Gastroesophageal sphincter (tissue), 4 donors: ENCODE results near the gene PTCH1. TPM values are rescaled to one million over a fixed set of nuclear protein-coding genes. Genes with fewer than 3 reads are reported as not detected.

Experiments
- ATAC-seq: fragments of 150-250 bp; one replicate; pipeline ENCODE4 v1.9.1; 2016; ENCODE audit warnings: mild to moderate bottlenecking, moderate library complexity
- H3K27ac ChIP-seq, 4 donors: fragments of 200-600 bp; sonication (generic) in 3 of 4; 1 replicate in 3 of 4; 2 replicates in 1 of 4; pipeline ENCODE4 v1.5.1; 2016 to 2019
- H3K27me3 ChIP-seq: fragments of 200-600 bp; sonication (generic); one replicate; pipeline ENCODE4 v1.5.1; 2019
- H3K36me3 ChIP-seq, 2 donors: fragments of 200-600 bp; sonication (generic); one replicate each; pipeline ENCODE4 v1.5.1; 2019; ENCODE audit warnings: control low read depth in 1 of 2
- H3K4me1 ChIP-seq, 3 donors: fragments of 200-600 bp; sonication (generic); 1 replicate in 2 of 3; 2 replicates in 1 of 3; pipeline ENCODE4 v1.5.1; 2016 to 2019; ENCODE audit warnings: control low read depth in 2 of 3
- H3K4me3 ChIP-seq, 2 donors: fragments of 200-600 bp; sonication (generic); one replicate each; pipeline ENCODE4 v1.5.1; 2019; ENCODE audit warnings: mild to moderate bottlenecking in 1 of 2, moderate library complexity in 1 of 2
- H3K9me3 ChIP-seq, 3 donors: fragments of 200-600 bp; sonication (generic); one replicate each; pipeline ENCODE4 v1.5.1; 2017 to 2019; ENCODE audit warnings: control low read depth in 2 of 3
- EP300 ChIP-seq: sonication (generic); formaldehyde crosslinking; IDR thresholded peaks from one replicate; pipeline ENCODE4 v1.6.1; 2017; ENCODE audit warnings: antibody characterized with exemption, mild to moderate bottlenecking
- POLR2A ChIP-seq, 2 donors: fragments of 450-650 bp; IDR thresholded peaks; one replicate each; pipeline ENCODE4 v1.6.1; 2017; ENCODE audit warnings: antibody characterized with exemption in 2 of 2, mild to moderate bottlenecking in 2 of 2, moderate library complexity in 1 of 2
- POLR2AphosphoS5 ChIP-seq: sonication (generic); formaldehyde crosslinking; IDR thresholded peaks from one replicate; pipeline ENCODE4 v1.6.1; 2017; ENCODE audit warnings: antibody characterized with exemption
- WGBS, 2 donors: methylation state at CpG; one replicate each; pipeline ENCODE4 v1.1.5; 2018; ENCODE audit warnings: low coverage in 1 of 2; 5-methylcytosine and 5-hydroxymethylcytosine counted together
- total RNA-seq, 4 donors: library from RNA; depleted of rRNA; stranded (reverse); fragments of >200 nt; gene quantifications; one replicate each; pipeline ENCODE4 v1.1.0, GENCODE V29; 2016
- TF ChIP-seq, protein P1 (sequence below), 4 experiments: fragments of 200-600 bp in 2 of 4; fragments of 450-650 bp in 2 of 4; sonication (generic) in 1 of 4; IDR thresholded peaks; one replicate each; pipeline ENCODE4 v1.5.1; 2017 to 2019; ENCODE audit warnings: antibody characterized with exemption in 4 of 4, mild to moderate bottlenecking in 2 of 4, moderate library complexity in 2 of 4

The PTCH1 gene
- total RNA-seq, 4 donors from 2014 or later, result 12.5 to 20.3 (median 15.5) TPM

DNA sequence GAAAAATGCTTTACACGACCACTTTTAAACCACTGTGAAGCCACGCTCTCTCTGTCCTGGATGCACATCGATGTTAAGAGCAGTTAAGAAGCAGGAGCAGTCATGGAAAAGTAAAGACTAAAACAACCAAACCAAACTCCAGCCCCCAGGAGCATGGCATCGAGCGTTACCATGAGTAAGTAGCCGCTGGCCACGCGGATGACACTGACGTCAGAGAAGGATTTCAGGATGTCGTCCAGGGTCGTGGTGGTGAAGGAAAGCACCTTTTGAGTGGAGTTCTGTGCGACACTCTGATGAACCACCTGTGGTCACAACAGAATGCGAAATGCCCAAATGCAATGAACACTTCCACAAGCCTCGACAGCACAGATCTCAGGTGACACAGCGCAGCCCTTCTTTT lies 38.9 kb downstream of the PTCH1 start:
- ATAC-seq, result no peak
- 91 to 94% methylated on average over 11 to 13 of the region's 15 CpGs for whole genome bisulfite sequencing, 2 donors
- Histone ChIP-seq H3K27me3 (no peaks in the 10 kb centered on the region), H3K36me3 (peaks cover 0 to 84% of the 10 kb centered on the region in 2 donors), H3K27ac (no peak overlapping the region), H3K9me3 (no peaks in the 10 kb centered on the region), H3K4me3 (no peak overlapping the region), H3K4me1 (peaks cover 0 to 4% (median 0%) of the 10 kb centered on the region in 3 donors)
- TF ChIP-seq POLR2A (IDR thresholded peaks at IDR 0.05) (no peak), POLR2AphosphoS5 (no peak), EP300 (no peak)
- TF ChIP-seq, protein P1, sequence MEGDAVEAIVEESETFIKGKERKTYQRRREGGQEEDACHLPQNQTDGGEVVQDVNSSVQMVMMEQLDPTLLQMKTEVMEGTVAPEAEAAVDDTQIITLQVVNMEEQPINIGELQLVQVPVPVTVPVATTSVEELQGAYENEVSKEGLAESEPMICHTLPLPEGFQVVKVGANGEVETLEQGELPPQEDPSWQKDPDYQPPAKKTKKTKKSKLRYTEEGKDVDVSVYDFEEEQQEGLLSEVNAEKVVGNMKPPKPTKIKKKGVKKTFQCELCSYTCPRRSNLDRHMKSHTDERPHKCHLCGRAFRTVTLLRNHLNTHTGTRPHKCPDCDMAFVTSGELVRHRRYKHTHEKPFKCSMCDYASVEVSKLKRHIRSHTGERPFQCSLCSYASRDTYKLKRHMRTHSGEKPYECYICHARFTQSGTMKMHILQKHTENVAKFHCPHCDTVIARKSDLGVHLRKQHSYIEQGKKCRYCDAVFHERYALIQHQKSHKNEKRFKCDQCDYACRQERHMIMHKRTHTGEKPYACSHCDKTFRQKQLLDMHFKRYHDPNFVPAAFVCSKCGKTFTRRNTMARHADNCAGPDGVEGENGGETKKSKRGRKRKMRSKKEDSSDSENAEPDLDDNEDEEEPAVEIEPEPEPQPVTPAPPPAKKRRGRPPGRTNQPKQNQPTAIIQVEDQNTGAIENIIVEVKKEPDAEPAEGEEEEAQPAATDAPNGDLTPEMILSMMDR (IDR thresholded peaks at IDR 0.05), result no peak

DNA sequence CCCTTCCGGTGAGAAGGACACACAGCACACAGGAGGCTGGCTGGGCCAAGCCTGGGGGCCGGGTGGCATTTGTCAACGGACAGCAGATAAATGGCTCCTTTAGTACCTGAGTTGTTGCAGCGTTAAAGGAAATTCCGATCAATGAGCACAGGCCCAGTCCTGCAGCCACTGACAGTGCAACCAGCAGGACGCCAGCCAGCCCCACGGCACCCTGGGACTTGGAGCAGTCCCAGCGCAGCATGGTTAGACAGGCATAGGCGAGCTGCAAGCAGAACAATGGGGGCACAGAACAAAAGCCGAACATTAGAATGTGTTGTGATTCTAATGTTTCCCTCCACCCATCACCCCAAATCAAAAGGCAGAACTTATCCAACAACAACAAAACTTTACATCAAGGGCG lies 39.3 kb downstream of the PTCH1 start:
- no peak overlapping the region for H3K4me3 ChIP-seq
- TF ChIP-seq POLR2A (IDR thresholded peaks at IDR 0.05) (no peak), POLR2AphosphoS5 (no peak), EP300 (no peak)
- TF ChIP-seq, protein P1 (IDR thresholded peaks at IDR 0.05), result no peak
- ATAC-seq, result no peak
- peaks cover 0 to 4% (median 0%) of the 10 kb centered on the region in 3 donors for H3K4me1 ChIP-seq
- no peaks in the 10 kb centered on the region for H3K27me3 ChIP-seq
- no peak overlapping the region for H3K27ac ChIP-seq
- no peaks in the 10 kb centered on the region for H3K9me3 ChIP-seq
- H3K36me3 ChIP-seq, result peaks cover 0 to 88% of the 10 kb centered on the region in 2 donors
- 89 to 100% methylated on average over 1 to 4 of the region's 11 CpGs for WGBS, 2 donors

DNA sequence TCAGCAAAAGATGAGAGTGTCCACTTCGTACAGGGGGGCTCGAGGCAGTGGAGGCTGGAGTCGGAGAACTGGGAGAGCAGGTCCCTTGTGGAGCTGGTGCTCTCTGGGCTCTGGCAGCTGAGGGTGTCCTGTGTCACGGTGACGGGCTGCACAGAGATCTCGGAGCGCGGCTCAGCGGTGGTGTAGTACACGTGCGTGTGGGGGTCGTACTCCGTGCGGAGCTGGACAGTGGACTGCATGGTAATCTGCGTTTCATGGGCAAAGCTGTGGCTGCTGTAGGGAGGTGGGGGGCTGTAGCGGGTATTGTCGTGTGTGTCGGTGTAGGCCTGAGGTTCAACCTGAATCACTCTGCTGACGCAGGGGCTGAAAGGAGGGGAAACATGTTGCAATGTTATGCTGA lies 48.0 kb downstream of the PTCH1 start:
- H3K4me1 ChIP-seq, result peaks cover 0 to 16% (median 0%) of the 10 kb centered on the region in 3 donors
- H3K27ac ChIP-seq, result no peak overlapping the region
- H3K27me3 ChIP-seq, result no peaks in the 10 kb centered on the region
- ATAC-seq, result no peak
- peaks cover 0 to 81% of the 10 kb centered on the region in 2 donors for H3K36me3 ChIP-seq
- no peaks in the 10 kb centered on the region for H3K9me3 ChIP-seq
- WGBS, 2 donors, result 95 to 96% methylated on average over 5 to 18 of the region's 19 CpGs
- TF ChIP-seq, protein P1 (IDR thresholded peaks at IDR 0.05), result no peak
- no peak for TF ChIP-seq POLR2A (IDR thresholded peaks at IDR 0.05)
- no peak for TF ChIP-seq EP300
- TF ChIP-seq POLR2AphosphoS5, result no peak
- no peak overlapping the region for H3K4me3 ChIP-seq

DNA sequence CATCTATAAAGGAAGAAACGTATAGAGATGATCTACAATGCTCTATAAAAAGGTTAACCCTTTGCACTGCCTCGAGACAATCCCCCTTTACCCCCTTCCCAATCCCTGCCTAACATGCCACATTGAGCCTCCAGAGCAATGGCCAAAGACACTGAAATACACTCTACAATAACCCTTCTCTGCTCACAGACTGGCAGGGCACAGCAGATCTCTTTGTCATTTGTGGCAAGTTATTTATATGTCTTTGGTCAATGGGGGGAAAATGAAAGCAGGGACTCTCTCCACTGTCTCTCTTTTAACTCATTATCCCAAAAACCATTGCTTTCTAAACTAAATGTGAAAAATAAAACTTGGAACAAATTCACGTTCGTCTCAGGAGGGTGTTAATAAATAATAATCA lies 51.7 kb downstream of the PTCH1 start:
- Histone ChIP-seq H3K36me3 (peaks cover 0 to 66% of the 10 kb centered on the region in 2 donors), H3K4me3 (no peak overlapping the region), H3K27me3 (no peaks in the 10 kb centered on the region), H3K9me3 (no peaks in the 10 kb centered on the region), H3K27ac (no peak overlapping the region), H3K4me1 (peaks cover 0 to 30% (median 3%) of the 10 kb centered on the region in 3 donors)
- TF ChIP-seq POLR2AphosphoS5 (no peak), POLR2A (IDR thresholded peaks at IDR 0.05) (no peak), EP300 (no peak)
- TF ChIP-seq, protein P1 (IDR thresholded peaks at IDR 0.05), result no peak
- ATAC-seq, result no peak
- 73 to 79% methylated on average over 4 of the region's 4 CpGs for WGBS, 2 donors
